Astrocyte (in vitro differentiated cells and primary cell): ENCODE data around the gene ENPP7. TPM values are rescaled to one million over a fixed set of nuclear protein-coding genes. Genes with fewer than 3 reads are reported as not detected.
A peak's percentile ranks its signal among the peaks of the same experiment; 100 is the strongest.

Experiments used
- DNase-seq: peaks from one replicate; pipeline ENCODE4 v3.0.0-alpha.2; 2010; ENCODE audit warnings: low read depth
- FAIRE-seq: peaks from 2 replicates; lab custom pipeline; 2011; peaks lifted over from hg19 to GRCh38; lab: Jason Lieb, UNC
- H2AFZ ChIP-seq: 2 replicates; pipeline ENCODE4 v1.6.0; 2012; ENCODE audit warnings: low read depth, low read length, inconsistent platforms
- H3K27ac ChIP-seq: 2 replicates; pipeline ENCODE4 v1.5.1; 2011; ENCODE audit warnings: low read depth, low read length, inconsistent platforms
- H3K27me3 ChIP-seq: 2 replicates; pipeline ENCODE4 v1.6.0; 2011; ENCODE audit warnings: low read length, inconsistent platforms; ENCODE audit not compliant: insufficient read depth
- H3K36me3 ChIP-seq: 2 replicates; pipeline ENCODE4 v1.5.1; 2011; ENCODE audit warnings: low read length, inconsistent platforms; ENCODE audit not compliant: insufficient read depth
- H3K4me1 ChIP-seq: 2 replicates; pipeline ENCODE4 v1.5.1; 2011; ENCODE audit warnings: low read length, inconsistent platforms; ENCODE audit not compliant: insufficient read depth
- H3K4me2 ChIP-seq: 2 replicates; pipeline ENCODE4 v1.6.0; 2012; ENCODE audit warnings: low read length, inconsistent platforms
- H3K4me3 ChIP-seq: 2 replicates; pipeline ENCODE4 v1.5.1; 2011; ENCODE audit warnings: low read depth, mild to moderate bottlenecking, low read length, inconsistent platforms; ENCODE audit not compliant: insufficient read depth
- H3K79me2 ChIP-seq: 2 replicates; pipeline ENCODE4 v1.6.0; 2012; ENCODE audit warnings: mild to moderate bottlenecking, low read length, inconsistent platforms; ENCODE audit not compliant: insufficient read depth
- H3K9ac ChIP-seq: 2 replicates; pipeline ENCODE4 v1.6.0; 2012; ENCODE audit warnings: mild to moderate bottlenecking, low read length, inconsistent platforms
- H3K9me3 ChIP-seq: 2 replicates; pipeline ENCODE4 v1.5.1; 2012; ENCODE audit warnings: low read depth, mild to moderate bottlenecking, low read length, inconsistent platforms; ENCODE audit not compliant: insufficient read depth
- H4K20me1 ChIP-seq: 2 replicates; pipeline ENCODE4 v1.6.0; 2012; ENCODE audit warnings: low read length, inconsistent platforms; ENCODE audit not compliant: insufficient read depth
- H3K27ac Mint-ChIP-seq: one replicate; pipeline ENCODE4 v1.8.0; 2021; ENCODE audit warnings: mild to moderate bottlenecking, mixed read lengths; ENCODE audit not compliant: unreplicated experiment
- H3K27me3 Mint-ChIP-seq: one replicate; pipeline ENCODE4 v1.8.0; 2021; ENCODE audit warnings: low read depth, mixed read lengths; ENCODE audit not compliant: unreplicated experiment
- H3K36me3 Mint-ChIP-seq: one replicate; pipeline ENCODE4 v1.8.0; 2021; ENCODE audit warnings: low read depth, mixed read lengths; ENCODE audit not compliant: unreplicated experiment
- H3K4me1 Mint-ChIP-seq: one replicate; pipeline ENCODE4 v1.8.0; 2021; ENCODE audit warnings: low read depth, mixed read lengths; ENCODE audit not compliant: unreplicated experiment
- H3K4me3 Mint-ChIP-seq: one replicate; pipeline ENCODE4 v1.8.0; 2021; ENCODE audit warnings: mild to moderate bottlenecking, moderate library complexity, mixed read lengths; ENCODE audit not compliant: unreplicated experiment
- H3K9me3 Mint-ChIP-seq: one replicate; pipeline ENCODE4 v1.8.0; 2021; ENCODE audit warnings: mild to moderate bottlenecking, mixed read lengths; ENCODE audit not compliant: unreplicated experiment
- EZH2 ChIP-seq: IDR thresholded peaks from 2 replicates; pipeline ENCODE4 v1.6.1; 2012; ENCODE audit warnings: mild to moderate bottlenecking, low read length, inconsistent platforms; ENCODE audit not compliant: insufficient read depth
- total RNA-seq: library from RNA; stranded (reverse); gene quantifications from 2 replicates; pipeline ENCODE4 v1.2.1, GENCODE V29; 2021
- TF ChIP-seq, protein P1 (sequence below): IDR thresholded peaks from 2 replicates; pipeline ENCODE4 v1.5.1; 2011; ENCODE audit warnings: low read depth, mild to moderate bottlenecking, inconsistent platforms, low read length, moderate library complexity; ENCODE audit not compliant: insufficient read depth

Gene ENPP7
- total RNA-seq, 1 donor from 2014 or later = not detected

GRCh38 chr17:79696610-79696982 lies 34.1 kb upstream of the ENPP7 start:
- Mint-ChIP-seq H3K27me3 (peaks cover 39% of the 10 kb centered on the region), H3K4me1 (peaks cover 10% of the 10 kb centered on the region), H3K4me3 (no peak overlapping the region), H3K9me3 (peaks cover 3% of the 10 kb centered on the region), H3K27ac (peak overlapping the region; percentile 23), H3K36me3 (no peaks in the 10 kb centered on the region)
- Histone ChIP-seq H3K9me3 (no peaks in the 10 kb centered on the region), H2AFZ (no peak overlapping the region), H3K9ac (no peak overlapping the region), H3K36me3 (no peaks in the 10 kb centered on the region), H3K4me1 (peaks cover 10% of the 10 kb centered on the region), H3K79me2 (no peaks in the 10 kb centered on the region), H3K4me2 (no peak overlapping the region), H4K20me1 (no peaks in the 10 kb centered on the region), H3K4me3 (no peak overlapping the region), H3K27me3 (peaks cover 26% of the 10 kb centered on the region), H3K27ac (no peak overlapping the region)
- FAIRE-seq (no peak), DNase-seq (no peak)
- TF ChIP-seq EZH2 = no peak
- TF ChIP-seq, protein P1, sequence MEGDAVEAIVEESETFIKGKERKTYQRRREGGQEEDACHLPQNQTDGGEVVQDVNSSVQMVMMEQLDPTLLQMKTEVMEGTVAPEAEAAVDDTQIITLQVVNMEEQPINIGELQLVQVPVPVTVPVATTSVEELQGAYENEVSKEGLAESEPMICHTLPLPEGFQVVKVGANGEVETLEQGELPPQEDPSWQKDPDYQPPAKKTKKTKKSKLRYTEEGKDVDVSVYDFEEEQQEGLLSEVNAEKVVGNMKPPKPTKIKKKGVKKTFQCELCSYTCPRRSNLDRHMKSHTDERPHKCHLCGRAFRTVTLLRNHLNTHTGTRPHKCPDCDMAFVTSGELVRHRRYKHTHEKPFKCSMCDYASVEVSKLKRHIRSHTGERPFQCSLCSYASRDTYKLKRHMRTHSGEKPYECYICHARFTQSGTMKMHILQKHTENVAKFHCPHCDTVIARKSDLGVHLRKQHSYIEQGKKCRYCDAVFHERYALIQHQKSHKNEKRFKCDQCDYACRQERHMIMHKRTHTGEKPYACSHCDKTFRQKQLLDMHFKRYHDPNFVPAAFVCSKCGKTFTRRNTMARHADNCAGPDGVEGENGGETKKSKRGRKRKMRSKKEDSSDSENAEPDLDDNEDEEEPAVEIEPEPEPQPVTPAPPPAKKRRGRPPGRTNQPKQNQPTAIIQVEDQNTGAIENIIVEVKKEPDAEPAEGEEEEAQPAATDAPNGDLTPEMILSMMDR = no peak

DNA sequence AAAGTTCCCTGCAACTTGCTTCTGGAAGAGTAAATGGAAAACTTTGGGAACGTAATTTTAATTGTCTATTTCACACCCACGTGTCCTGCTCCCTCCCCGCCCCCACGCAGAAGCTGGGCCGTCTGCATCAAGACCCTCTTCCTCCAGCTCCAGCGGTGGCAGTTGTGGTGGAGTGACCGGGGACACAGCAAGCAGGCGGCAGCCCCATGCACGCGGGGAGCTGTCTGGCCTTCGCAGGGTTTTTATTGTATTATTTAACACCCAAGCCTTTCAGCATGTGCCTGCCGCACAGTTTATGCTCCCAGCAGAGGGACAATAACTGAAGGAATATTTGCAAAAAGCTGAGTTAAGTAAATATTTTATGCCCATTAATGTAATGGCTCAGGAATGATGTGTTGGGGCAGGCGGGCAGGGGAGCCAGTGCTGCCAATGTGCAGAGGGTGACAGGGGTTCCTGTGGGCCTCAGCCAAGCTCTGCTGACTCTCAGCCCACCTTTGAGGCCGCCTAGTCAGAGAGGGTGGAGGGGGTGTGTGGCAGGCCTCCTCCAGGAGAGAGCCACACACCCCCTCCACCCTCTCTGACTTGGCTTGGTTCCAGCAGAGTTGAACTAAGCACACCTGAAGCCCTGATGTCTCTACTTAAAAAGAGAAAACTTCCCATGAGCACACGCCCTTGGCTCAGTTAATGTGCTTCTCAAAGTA lies 32.4 kb upstream of the ENPP7 start:
- Histone ChIP-seq H3K27ac (no peak overlapping the region), H3K36me3 (no peaks in the 10 kb centered on the region), H3K4me2 (no peak overlapping the region), H2AFZ (no peak overlapping the region), H4K20me1 (no peaks in the 10 kb centered on the region), H3K27me3 (peaks cover 20% of the 10 kb centered on the region), H3K4me1 (peaks cover 10% of the 10 kb centered on the region), H3K9ac (no peak overlapping the region), H3K4me3 (no peak overlapping the region), H3K9me3 (no peaks in the 10 kb centered on the region), H3K79me2 (no peaks in the 10 kb centered on the region)
- DNase-seq (no peak), FAIRE-seq (no peak)
- Mint-ChIP-seq H3K4me1 (peaks cover 10% of the 10 kb centered on the region), H3K9me3 (peaks cover 3% of the 10 kb centered on the region), H3K27me3 (peaks cover 27% of the 10 kb centered on the region), H3K36me3 (no peaks in the 10 kb centered on the region), H3K27ac (no peak overlapping the region), H3K4me3 (no peak overlapping the region)
- TF ChIP-seq EZH2 = no peak
- TF ChIP-seq, protein P1 = no peak

DNA sequence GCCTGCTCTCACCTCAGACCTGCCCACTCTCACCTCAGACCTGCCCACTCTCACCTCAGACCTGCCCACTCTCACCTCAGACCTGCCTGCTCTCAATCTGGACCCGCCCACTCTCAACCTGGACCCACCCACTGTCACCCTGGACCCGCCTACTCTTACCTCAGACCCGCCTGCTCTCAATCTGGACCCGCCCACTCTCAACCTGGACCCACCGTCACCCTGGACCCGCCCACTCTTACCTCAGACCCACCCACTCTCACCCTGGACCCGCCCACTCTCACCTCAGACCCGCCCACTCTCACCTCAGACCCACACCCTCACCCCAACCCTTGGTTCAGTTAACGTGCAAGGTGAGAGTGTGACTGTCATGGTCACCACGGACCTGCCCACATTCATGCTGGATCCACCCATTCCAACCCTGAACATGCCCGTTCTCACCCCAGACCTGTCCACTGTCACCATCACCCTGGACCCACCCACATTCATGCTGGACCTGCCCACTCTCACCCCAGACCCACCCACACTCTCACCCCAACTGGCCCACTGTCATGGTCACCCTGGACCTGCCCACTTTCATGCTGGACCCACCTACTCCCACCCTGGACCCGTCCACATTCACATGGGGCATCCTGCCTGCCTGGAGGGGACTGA lies 31.2 kb upstream of the ENPP7 start:
- no peak overlapping the region for H3K27ac Mint-ChIP-seq
- FAIRE-seq = no peak
- Histone ChIP-seq H4K20me1 (no peaks in the 10 kb centered on the region), H3K27ac (no peak overlapping the region), H3K27me3 (peaks cover 14% of the 10 kb centered on the region), H3K4me3 (no peak overlapping the region), H3K4me1 (peaks cover 10% of the 10 kb centered on the region), H3K4me2 (no peak overlapping the region), H3K9ac (no peak overlapping the region), H3K79me2 (no peaks in the 10 kb centered on the region), H3K36me3 (no peaks in the 10 kb centered on the region), H2AFZ (no peak overlapping the region), H3K9me3 (no peaks in the 10 kb centered on the region)
- H3K27me3 Mint-ChIP-seq = peaks cover 32% of the 10 kb centered on the region
- peaks cover 10% of the 10 kb centered on the region for H3K4me1 Mint-ChIP-seq
- no peak for DNase-seq
- no peaks in the 10 kb centered on the region for H3K36me3 Mint-ChIP-seq
- H3K9me3 Mint-ChIP-seq = peaks cover 3% of the 10 kb centered on the region
- TF ChIP-seq, protein P1 = no peak
- no peak for TF ChIP-seq EZH2
- H3K4me3 Mint-ChIP-seq = no peak overlapping the region
